PFSK-1 (cell line): ENCODE measurements around the gene RHOV.

Source experiments
- FOXP2 ChIP-seq: optimal IDR thresholded peaks from 2 replicates; pipeline ENCODE3; 2011; ENCODE audit warnings: borderline replicate concordance, control low read depth, inconsistent platforms; ENCODE audit not compliant: insufficient read depth; ENCODE audit errors: extremely low read length, extremely low read depth
- POLR2AphosphoS5 ChIP-seq: IDR thresholded peaks from 2 replicates; pipeline ENCODE4 v1.6.1; 2012; ENCODE audit warnings: low read depth, mild to moderate bottlenecking, control low read depth, low read length, moderate library complexity
- SIN3A ChIP-seq: IDR thresholded peaks from 2 replicates; pipeline ENCODE4 v1.6.1; 2012; ENCODE audit warnings: mild to moderate bottlenecking, low read length, moderate library complexity, borderline replicate concordance; ENCODE audit not compliant: insufficient read depth
- TAF1 ChIP-seq: IDR thresholded peaks from 2 replicates; pipeline ENCODE4 v1.6.1; 2012; ENCODE audit warnings: low read length, control low read depth, borderline replicate concordance; ENCODE audit not compliant: insufficient read depth
- TF ChIP-seq, protein P1 (sequence below), 2 experiments: IDR thresholded peaks; 2 replicates each; pipeline versions ENCODE4 v1.6.1 to v1.8.0; 2011 to 2012; ENCODE audit warnings: low read depth in 2 of 2, low read length in 2 of 2, control low read depth in 1 of 2, inconsistent platforms in 1 of 2, mild to moderate bottlenecking in 1 of 2, moderate library complexity in 1 of 2; ENCODE audit not compliant: insufficient read depth in 1 of 2

RHOV gene

GRCh38 chr15:40870716-40871115 lies 3.3 kb downstream of the RHOV start:
- no peak for TF ChIP-seq TAF1
- TF ChIP-seq SIN3A, result no peak
- no peak for TF ChIP-seq FOXP2
- TF ChIP-seq, protein P1, sequence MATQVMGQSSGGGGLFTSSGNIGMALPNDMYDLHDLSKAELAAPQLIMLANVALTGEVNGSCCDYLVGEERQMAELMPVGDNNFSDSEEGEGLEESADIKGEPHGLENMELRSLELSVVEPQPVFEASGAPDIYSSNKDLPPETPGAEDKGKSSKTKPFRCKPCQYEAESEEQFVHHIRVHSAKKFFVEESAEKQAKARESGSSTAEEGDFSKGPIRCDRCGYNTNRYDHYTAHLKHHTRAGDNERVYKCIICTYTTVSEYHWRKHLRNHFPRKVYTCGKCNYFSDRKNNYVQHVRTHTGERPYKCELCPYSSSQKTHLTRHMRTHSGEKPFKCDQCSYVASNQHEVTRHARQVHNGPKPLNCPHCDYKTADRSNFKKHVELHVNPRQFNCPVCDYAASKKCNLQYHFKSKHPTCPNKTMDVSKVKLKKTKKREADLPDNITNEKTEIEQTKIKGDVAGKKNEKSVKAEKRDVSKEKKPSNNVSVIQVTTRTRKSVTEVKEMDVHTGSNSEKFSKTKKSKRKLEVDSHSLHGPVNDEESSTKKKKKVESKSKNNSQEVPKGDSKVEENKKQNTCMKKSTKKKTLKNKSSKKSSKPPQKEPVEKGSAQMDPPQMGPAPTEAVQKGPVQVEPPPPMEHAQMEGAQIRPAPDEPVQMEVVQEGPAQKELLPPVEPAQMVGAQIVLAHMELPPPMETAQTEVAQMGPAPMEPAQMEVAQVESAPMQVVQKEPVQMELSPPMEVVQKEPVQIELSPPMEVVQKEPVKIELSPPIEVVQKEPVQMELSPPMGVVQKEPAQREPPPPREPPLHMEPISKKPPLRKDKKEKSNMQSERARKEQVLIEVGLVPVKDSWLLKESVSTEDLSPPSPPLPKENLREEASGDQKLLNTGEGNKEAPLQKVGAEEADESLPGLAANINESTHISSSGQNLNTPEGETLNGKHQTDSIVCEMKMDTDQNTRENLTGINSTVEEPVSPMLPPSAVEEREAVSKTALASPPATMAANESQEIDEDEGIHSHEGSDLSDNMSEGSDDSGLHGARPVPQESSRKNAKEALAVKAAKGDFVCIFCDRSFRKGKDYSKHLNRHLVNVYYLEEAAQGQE (IDR thresholded peaks at IDR 0.05; ENCODE audit: insufficient read depth in 1 of 2, low read depth in 2 of 2, low read length in 2 of 2), result no peak
- no peak for TF ChIP-seq POLR2AphosphoS5

DNA sequence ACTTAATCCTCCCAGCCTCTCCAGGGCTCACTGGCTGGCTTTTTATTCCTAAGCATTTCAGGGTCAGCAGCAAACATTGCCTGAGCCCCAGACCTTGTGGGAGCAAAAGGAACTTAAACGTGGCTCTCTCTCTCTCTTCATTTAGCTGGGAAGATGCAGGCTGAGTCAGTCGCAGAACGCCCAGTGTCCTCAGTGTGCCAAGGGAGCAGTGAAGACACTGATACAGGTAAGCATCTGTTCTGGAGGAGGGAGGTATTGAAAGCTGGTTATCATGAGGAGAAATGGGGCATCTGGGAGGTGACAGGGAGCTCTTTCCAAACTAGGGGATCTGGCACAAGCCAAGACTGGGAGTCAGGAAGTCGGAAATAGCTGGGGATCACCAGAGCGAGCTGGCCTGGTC lies 4.3 kb downstream of the RHOV start:
- TF ChIP-seq TAF1 (no peak), POLR2AphosphoS5 (no peak), SIN3A (no peak), FOXP2 (no peak)
- TF ChIP-seq, protein P1 (IDR thresholded peaks at IDR 0.05; ENCODE audit: insufficient read depth in 1 of 2, low read depth in 2 of 2, low read length in 2 of 2), result no peak

GRCh38 chr15:40867199-40867598 lies 6.8 kb downstream of the RHOV start:
- TF ChIP-seq, protein P1 (IDR thresholded peaks at IDR 0.05; ENCODE audit: insufficient read depth in 1 of 2, low read depth in 2 of 2, low read length in 2 of 2), result no peak
- TF ChIP-seq TAF1 (no peak), FOXP2 (no peak), POLR2AphosphoS5 (no peak), SIN3A (no peak)

GRCh38 chr15:40863660-40864270 lies 10.3 kb downstream of the RHOV start:
- TF ChIP-seq TAF1 (no peak), SIN3A (no peak), FOXP2 (no peak), POLR2AphosphoS5 (no peak)
- TF ChIP-seq, protein P1 (IDR thresholded peaks at IDR 0.05; ENCODE audit: insufficient read depth in 1 of 2, low read depth in 2 of 2, low read length in 2 of 2), result no peak
